GM23248 (cell line): ENCODE data around the gene KRTAP5-6. TPM values are rescaled to one million over a fixed set of nuclear protein-coding genes. Genes with fewer than 3 reads are reported as not detected.

Experiments
- DNase-seq: peaks from one replicate; pipeline ENCODE4 v3.0.0-alpha.2; 2015
- H2AFZ ChIP-seq: fragments of 200-600 bp; sonication (generic); 2 replicates; pipeline ENCODE4 v1.6.1; 2016; ENCODE audit warnings: antibody characterized with exemption
- H3F3A ChIP-seq: fragments of 200-600 bp; sonication (generic); 2 replicates; pipeline ENCODE4 v1.6.1; 2016; ENCODE audit warnings: mild to moderate bottlenecking, antibody characterized with exemption, mixed run types; ENCODE audit not compliant: insufficient read depth
- H3K27ac ChIP-seq: fragments of 200-600 bp; sonication (generic); 2 replicates; pipeline ENCODE4 v1.5.1; 2016; ENCODE audit warnings: mild to moderate bottlenecking
- H3K27me3 ChIP-seq: fragments of 200-600 bp; sonication (generic); replicated peaks from 2 replicates; pipeline ENCODE4 v1.6.1; 2016; ENCODE audit warnings: mild to moderate bottlenecking; ENCODE audit not compliant: insufficient read depth
- H3K36me3 ChIP-seq: fragments of 200-600 bp; sonication (generic); 2 replicates; pipeline ENCODE4 v1.6.1; 2016; ENCODE audit warnings: low read depth, mild to moderate bottlenecking
- H3K4me1 ChIP-seq: fragments of 200-600 bp; sonication (generic); 2 replicates; pipeline ENCODE4 v1.6.1; 2016; ENCODE audit warnings: mild to moderate bottlenecking; ENCODE audit not compliant: insufficient read depth
- H3K4me2 ChIP-seq: fragments of 200-600 bp; sonication (generic); one replicate; pipeline ENCODE4 v1.6.1; 2016; ENCODE audit warnings: mild to moderate bottlenecking; ENCODE audit not compliant: unreplicated experiment
- H3K4me3 ChIP-seq: fragments of 200-600 bp; sonication (generic); 2 replicates; pipeline ENCODE4 v1.5.1; 2016; ENCODE audit warnings: mild to moderate bottlenecking
- H3K79me2 ChIP-seq: fragments of 200-600 bp; sonication (generic); 2 replicates; pipeline ENCODE4 v1.6.1; 2016; ENCODE audit warnings: mild to moderate bottlenecking; ENCODE audit not compliant: insufficient read depth
- H3K9ac ChIP-seq: fragments of 200-600 bp; sonication (generic); 2 replicates; pipeline ENCODE4 v1.6.1; 2016; ENCODE audit warnings: mild to moderate bottlenecking
- H3K9me2 ChIP-seq: fragments of 200-600 bp; sonication (generic); 2 replicates; pipeline ENCODE4 v1.6.1; 2016; ENCODE audit warnings: mixed run types, mild to moderate bottlenecking, moderate library complexity; ENCODE audit not compliant: insufficient read depth
- H3K9me3 ChIP-seq: fragments of 200-600 bp; sonication (generic); one replicate; pipeline ENCODE4 v1.6.1; 2017; ENCODE audit warnings: low read depth
- H4K20me1 ChIP-seq: fragments of 200-600 bp; sonication (generic); 2 replicates; pipeline ENCODE4 v1.6.0; 2016; ENCODE audit not compliant: insufficient read depth
- EZH2 ChIP-seq: fragments of 200-600 bp; sonication (generic); IDR thresholded peaks from 2 replicates; pipeline ENCODE4 v1.6.1; 2018; ENCODE audit warnings: antibody characterized with exemption, mild to moderate bottlenecking; ENCODE audit not compliant: insufficient read depth, poor library complexity, severe bottlenecking
- EZH2phosphoT487 ChIP-seq: fragments of 200-600 bp; sonication (generic); IDR thresholded peaks from 2 replicates; pipeline ENCODE4 v1.6.1; 2018; ENCODE audit warnings: antibody characterized with exemption, moderate library complexity, mild to moderate bottlenecking, low read depth; ENCODE audit not compliant: insufficient read depth
- WGBS, 2 experiments: methylation state at CpG; one replicate each; pipeline ENCODE4 v1.1.6; 2015 to 2017; ENCODE audit warnings: low lambda C conversion rate in 2 of 2, low coverage in 1 of 2; ENCODE audit errors: missing lambda C conversion rate in 2 of 2; 5-methylcytosine and 5-hydroxymethylcytosine counted together
- in situ Hi-C: fragments of 300-500 bp; cut with MboI; formaldehyde crosslinking; loops from 2 replicates; pipeline ENCODE4 v1.15.0; 2020
- polyA plus RNA-seq: library from polyadenylated mRNA; unstranded; fragments of >200 nt; fragmentation: Nextera tagmentation; extraction: Ambion mirVana; gene quantifications from 2 replicates; pipeline ENCODE4 v1.2.1, GENCODE V29; 2016
- total RNA-seq: library from RNA; depleted of rRNA; stranded (reverse); fragments of >200 nt; shearing (Covaris generic); gene quantifications from 2 replicates; pipeline ENCODE4 v1.2.3, GENCODE V29; 2014

Gene KRTAP5-6
- total and polyA plus RNA-seq, 2 experiments from 2014 or later, result not detected

DNA sequence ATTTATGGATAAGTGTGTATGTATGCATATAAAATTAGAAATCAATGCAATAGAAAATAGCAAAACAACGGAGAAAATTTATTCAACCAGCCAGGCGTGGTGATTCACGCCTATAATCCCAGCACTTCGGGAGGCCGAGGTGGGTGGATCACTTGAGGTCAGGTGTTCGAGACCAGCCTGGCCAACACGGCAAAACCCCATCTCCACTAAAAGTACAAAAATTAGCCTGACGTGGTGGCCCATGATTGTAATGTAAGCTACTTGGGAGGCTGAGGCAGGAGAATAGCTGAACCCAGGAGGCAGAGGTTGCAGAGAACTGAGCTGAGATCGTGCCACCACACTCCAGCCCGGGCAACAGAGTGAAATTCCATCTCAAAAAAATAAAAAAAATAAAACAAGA lies 5.5 kb downstream of the KRTAP5-6 start:
- DNase-seq, result no peak
- no peak overlapping the region for H3K9ac ChIP-seq
- H3K4me3 ChIP-seq, result no peak overlapping the region
- no peak overlapping the region for H2AFZ ChIP-seq
- no peaks in the 10 kb centered on the region for H3F3A ChIP-seq
- no peaks in the 10 kb centered on the region for H4K20me1 ChIP-seq
- no peaks in the 10 kb centered on the region for H3K9me3 ChIP-seq
- H3K27ac ChIP-seq, result no peak overlapping the region
- H3K4me1 ChIP-seq, result no peaks in the 10 kb centered on the region
- no peaks in the 10 kb centered on the region for H3K9me2 ChIP-seq
- H3K27me3 ChIP-seq, result peaks cover 68% of the 10 kb centered on the region
- in situ Hi-C loops, result loop anchor here (25.0 kb wide), 1 partner anchor 460 kb away; the partner anchor contains the start of genes INS and TH
- 48 to 49% methylated on average over 10 of the region's 10 CpGs for WGBS, 2 experiments
- H3K79me2 ChIP-seq, result no peaks in the 10 kb centered on the region
- H3K4me2 ChIP-seq, result no peak overlapping the region
- H3K36me3 ChIP-seq, result no peaks in the 10 kb centered on the region
- TF ChIP-seq EZH2, result no peak
- no peak for TF ChIP-seq EZH2phosphoT487

DNA sequence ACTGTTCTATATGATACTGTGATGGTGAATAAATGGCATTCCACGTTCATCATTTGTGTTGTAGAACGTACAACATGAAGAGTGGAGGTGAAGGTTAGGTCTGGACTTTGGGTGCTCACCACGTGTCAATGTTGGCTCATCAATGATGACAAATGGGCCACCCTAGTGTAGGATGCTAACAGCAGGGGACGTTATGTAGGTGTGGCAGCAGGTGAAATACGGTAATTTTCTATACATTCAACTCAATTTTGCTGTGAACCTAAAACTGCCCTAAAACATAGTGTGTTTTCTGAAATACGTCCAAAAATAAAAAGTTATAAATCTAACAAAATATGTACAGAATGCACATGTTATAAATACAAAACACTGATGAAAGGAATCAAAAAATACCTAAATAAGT lies 6.2 kb downstream of the KRTAP5-6 start:
- Histone ChIP-seq H3K27me3 (peaks cover 67% of the 10 kb centered on the region), H3K79me2 (no peaks in the 10 kb centered on the region), H2AFZ (no peak overlapping the region), H3K4me1 (no peaks in the 10 kb centered on the region), H3K27ac (no peak overlapping the region), H3K9me2 (no peaks in the 10 kb centered on the region), H3K9me3 (no peaks in the 10 kb centered on the region), H3F3A (no peaks in the 10 kb centered on the region), H4K20me1 (no peaks in the 10 kb centered on the region), H3K4me2 (no peak overlapping the region), H3K9ac (no peak overlapping the region), H3K4me3 (no peak overlapping the region), H3K36me3 (no peaks in the 10 kb centered on the region)
- TF ChIP-seq EZH2 (no peak), EZH2phosphoT487 (no peak)
- 37 to 39% methylated on average over 6 of the region's 6 CpGs for WGBS, 2 experiments
- in situ Hi-C loops, result loop anchor here (25.0 kb wide), 1 partner anchor 459 kb away; the partner anchor contains the start of genes INS and TH
- no peak for DNase-seq

DNA sequence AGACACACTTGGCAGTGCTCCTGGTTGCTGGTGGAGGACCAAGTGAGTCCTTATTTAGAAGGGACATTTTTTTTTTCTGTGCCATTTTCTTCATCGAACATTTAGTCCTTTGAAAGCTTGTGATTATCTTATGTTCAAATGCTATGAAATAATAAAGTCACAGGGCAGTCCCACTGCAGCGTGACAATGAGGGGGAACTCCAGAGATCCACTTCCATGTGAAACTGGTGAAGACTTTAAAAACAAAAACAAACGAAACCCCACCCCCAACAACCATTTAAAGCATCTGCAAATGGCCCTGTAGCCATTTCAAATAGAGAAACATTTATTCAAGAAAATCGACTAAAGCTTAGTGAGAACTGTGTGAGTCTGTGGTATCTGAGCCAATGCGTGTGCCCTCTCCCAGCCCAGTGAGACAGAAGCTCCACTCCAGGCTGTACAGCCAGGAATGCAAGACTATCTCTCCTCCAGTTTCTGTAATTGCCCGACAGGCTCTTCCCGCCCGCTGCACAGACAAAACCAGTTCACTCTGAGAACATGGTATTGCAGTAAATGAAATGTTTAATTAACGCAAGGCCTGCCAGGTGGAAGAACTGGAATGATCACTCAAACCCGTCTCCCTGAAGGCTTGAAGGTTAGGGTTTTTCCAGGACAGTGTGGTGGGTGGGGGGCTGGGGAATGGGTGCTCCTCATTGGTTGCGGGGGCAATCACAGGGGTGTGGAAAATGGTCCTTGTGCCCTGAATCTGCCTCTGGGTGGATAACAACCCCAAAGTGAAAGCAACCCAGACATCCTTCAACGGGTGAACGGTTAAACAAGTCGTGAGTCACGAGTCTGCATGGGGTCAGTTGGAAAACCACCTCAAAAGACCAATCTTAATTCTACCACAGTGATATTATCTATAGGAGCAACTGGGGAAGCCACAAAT lies 8.4 kb downstream of the KRTAP5-6 start:
- in situ Hi-C loops, result loop anchor here (25.0 kb wide), 1 partner anchor 457 kb away; the partner anchor contains the start of genes INS and TH
- Histone ChIP-seq H3K79me2 (no peaks in the 10 kb centered on the region), H3K27ac (no peak overlapping the region), H3K36me3 (no peaks in the 10 kb centered on the region), H3K4me3 (no peak overlapping the region), H3F3A (no peaks in the 10 kb centered on the region), H3K9me3 (no peaks in the 10 kb centered on the region), H3K9ac (no peak overlapping the region), H3K9me2 (no peaks in the 10 kb centered on the region), H4K20me1 (no peaks in the 10 kb centered on the region), H3K27me3 (peaks cover 80% of the 10 kb centered on the region), H3K4me2 (no peak overlapping the region), H2AFZ (no peak overlapping the region), H3K4me1 (no peaks in the 10 kb centered on the region)
- no peak for DNase-seq
- WGBS, 2 experiments, result 49 to 50% methylated on average over 15 of the region's 15 CpGs
- no peak for TF ChIP-seq EZH2
- TF ChIP-seq EZH2phosphoT487, result no peak

DNA sequence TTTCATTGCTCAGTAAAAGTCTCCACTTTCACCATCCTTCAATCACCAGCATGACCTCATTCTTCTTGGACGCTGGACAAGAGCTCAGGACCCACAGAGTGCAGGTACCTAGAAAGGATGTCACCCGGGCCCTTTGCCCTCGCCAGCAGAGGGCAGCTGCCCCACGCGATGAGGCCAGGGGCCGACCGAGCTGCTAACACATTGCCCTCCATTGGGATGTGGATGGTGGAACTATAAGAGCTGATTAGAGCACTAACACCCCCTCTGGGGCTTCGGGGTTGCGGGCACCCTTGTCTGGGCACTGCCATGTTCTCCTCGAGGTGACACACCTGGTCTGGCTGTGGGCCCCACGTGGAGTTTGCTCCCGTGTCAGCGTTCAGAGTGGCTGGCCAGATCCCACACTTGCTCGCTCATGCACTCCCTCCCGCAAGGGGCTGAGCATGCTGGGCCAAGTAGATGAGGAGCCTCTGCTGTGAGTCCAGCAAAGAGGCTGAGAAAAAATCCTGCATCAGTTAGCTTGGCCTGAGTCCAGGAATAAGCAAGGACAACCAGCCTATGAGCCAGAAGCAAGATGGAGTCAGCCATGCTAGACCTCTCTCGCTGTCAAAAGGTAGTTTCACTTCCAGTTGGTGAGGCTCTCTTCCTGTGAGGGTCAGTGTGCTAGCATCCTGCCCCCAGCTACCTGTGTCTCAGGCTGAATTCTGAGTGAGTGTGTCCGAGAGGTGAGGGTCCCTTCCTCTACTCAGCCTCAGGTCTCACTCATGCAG lies 9.8 kb downstream of the KRTAP5-6 start:
- WGBS, 2 experiments, result 68 to 71% methylated on average over 14 to 17 of the region's 17 CpGs
- in situ Hi-C loops, result loop anchor here (25.0 kb wide), 1 partner anchor 455 kb away; the partner anchor contains the start of genes INS and TH
- H3K4me2 ChIP-seq, result no peak overlapping the region
- peak; percentile 17 for DNase-seq
- no peak for TF ChIP-seq EZH2
- TF ChIP-seq EZH2phosphoT487, result no peak
- H3F3A ChIP-seq, result no peaks in the 10 kb centered on the region
- no peaks in the 10 kb centered on the region for H3K36me3 ChIP-seq
- H3K79me2 ChIP-seq, result no peaks in the 10 kb centered on the region
- H4K20me1 ChIP-seq, result no peaks in the 10 kb centered on the region
- no peaks in the 10 kb centered on the region for H3K4me1 ChIP-seq
- no peak overlapping the region for H3K4me3 ChIP-seq
- H3K27me3 ChIP-seq, result peaks cover 82% of the 10 kb centered on the region
- H3K9me3 ChIP-seq, result no peaks in the 10 kb centered on the region
- no peak overlapping the region for H2AFZ ChIP-seq
- no peak overlapping the region for H3K9ac ChIP-seq
- no peak overlapping the region for H3K27ac ChIP-seq
- no peaks in the 10 kb centered on the region for H3K9me2 ChIP-seq
